Measurements from ENCODE around the gene IGF2BP1.
"Not testable (repeated sequence)": the region's sequence is repeated elsewhere in the genome, so short reads cannot be mapped to it uniquely, and the experiment has no call there.

Gene IGF2BP1

DNA sequence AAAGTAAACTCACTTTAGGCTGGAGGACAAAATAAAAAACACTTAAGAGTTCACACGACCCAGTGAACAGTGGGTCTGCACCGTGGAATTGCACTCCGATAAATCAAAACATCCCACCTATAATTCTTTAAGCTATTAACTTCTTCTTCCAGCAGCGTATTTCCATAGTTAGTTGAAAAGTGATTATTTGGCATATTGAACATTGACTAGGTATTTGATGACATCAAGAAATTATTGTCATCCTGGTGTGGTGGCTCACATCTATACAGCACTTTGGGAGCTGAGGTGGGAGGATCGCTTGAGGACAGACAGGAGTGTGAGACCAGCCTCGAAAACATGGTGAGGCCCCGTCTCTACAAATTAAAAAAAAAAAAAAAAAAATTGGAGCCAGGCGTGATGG is 23.4 kb downstream of the IGF2BP1 start:
- no peak for DNase-seq (ENCODE audit: low read depth in 3 of 3)

DNA sequence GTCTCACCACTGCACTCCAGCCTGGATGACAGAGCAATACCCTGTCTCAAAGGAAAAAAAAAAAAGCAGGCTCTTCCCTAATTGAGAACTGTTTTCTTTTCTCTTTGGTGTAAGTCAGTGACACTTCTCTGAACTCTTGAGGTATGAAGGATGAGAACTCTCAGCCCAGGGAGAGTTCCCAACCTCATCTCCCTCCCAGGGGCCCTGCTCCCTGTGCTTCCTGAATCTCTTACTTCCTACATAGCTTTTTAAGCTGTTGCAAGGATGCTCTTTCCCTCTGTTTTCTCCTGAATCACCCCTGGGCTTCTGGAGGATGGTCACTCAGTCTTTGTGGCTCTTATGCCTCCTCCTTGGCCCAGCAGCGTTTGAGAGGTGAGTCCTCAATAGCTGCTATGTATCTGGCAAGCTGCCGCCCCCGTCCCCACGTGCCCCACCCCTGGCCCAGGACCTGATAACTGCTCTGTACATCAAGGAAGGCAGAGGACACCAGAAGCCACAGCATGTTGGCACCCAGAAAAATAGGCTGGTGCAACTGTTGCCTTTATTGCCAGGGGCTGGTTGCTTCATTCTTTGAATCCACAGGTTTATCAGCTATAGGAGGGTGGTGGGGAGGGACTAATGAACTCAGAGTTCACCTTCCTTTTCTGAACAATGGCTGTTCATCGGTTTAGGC is 24.0 kb downstream of the IGF2BP1 start:
- DNase-seq (ENCODE audit: low read depth in 3 of 3), result no peak

DNA sequence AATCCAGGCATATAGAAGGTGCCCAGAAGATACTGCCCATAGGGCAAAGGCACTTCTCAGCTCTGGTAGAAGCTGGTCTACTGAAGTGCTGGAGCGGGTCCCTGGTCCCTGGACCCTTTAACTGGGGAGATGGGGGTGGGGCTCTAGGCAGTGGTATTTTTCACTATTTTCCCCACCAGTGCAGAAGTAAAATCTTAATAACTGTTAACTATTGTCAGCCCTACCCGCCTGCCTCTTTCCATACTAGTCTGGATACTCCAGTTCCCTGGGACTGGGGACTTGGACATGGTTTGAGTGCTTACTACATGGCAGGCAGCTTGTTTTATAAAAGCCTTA is 24.6 kb downstream of the IGF2BP1 start:
- DNase-seq (ENCODE audit: low read depth in 3 of 3), result no peak

DNA sequence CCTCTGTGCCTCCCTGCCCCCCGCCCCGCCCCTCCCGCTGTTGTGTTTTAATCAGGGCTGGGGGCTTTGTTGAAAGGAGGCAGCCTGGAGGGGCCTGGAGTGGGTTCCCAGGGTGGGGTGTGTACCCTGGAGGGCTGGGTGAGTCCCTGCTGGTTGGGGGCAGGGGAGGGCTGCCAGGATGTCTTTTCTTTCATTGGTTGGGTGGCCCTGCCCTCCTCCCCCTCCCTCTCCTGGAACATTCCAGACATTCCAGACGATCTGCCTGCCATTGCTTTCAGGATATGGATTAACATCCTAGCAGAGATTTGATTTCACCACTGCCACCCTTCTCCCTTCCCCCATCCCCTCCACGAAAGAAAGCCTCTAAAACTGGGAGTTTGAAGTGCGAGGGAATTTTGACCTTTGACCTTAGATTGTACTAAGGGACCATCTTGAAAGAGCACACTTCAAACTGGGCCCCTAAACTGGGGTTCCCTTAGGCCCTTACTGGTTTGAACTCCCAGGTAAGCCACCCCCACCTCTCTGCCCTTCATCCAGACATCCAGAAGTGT is 25.3 kb downstream of the IGF2BP1 start:
- DNase-seq (ENCODE audit: low read depth in 3 of 3), result no peak

DNA sequence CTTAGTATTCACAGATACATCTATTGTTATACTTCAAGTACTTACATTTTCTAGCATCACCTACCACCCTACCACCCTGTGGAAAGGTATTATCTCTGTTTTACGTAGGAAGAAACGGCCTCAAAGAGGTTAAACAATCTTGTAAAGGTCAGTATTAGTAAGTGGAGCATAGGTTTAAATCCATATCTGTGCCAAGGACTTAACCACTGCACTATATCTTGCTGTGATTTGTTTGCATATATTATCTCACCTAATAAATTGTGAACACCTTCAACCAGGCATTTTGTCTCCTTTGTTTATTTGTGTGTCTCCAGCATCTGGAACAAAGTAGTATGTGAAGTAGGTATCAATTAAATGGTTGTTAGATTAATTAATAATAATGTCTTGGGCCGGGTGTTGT is 27.3 kb downstream of the IGF2BP1 start:
- DNase-seq (ENCODE audit: low read depth in 3 of 3), result no peak

DNA sequence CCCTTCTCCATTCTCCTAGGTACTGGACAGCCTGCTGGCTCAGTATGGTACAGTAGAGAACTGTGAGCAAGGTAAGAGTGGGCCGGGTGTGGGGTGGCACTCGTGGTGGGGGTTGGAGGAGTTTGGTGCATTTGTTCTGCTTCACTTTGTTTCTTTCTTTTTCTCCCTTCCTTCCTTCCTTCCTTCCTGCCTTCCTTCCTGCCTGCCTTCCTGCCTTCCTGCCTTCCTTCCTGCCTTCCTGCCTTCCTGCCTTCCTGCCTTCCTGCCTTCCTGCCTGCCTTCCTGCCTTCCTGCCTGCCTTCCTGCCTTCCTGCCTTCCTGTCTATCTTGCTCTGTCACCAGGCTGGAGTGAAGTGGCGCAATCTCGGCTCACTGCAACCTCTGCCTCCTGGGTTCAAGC is 29.3 kb downstream of the IGF2BP1 start:
- DNase-seq (ENCODE audit: low read depth in 3 of 3), result not testable (repeated sequence)

DNA sequence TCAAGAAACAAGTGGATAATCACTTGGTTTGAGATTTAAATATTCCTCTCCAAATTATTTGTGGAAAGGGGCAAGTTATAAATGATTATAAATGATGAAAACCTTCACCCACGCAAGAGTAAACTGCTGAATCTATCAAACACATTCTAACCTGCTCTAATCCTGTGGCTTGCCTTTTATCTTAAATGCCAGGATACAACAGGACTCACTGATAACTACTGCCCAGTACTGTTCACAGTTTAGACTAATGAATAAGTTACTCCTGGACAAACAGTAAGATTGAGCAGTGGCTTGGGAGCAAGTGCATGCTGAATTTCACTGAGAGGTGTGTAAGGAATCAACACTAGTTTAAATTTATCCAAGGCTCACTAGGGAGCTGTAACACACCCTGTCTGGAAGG is 31.1 kb downstream of the IGF2BP1 start:
- no peak for DNase-seq (ENCODE audit: low read depth in 3 of 3)

DNA sequence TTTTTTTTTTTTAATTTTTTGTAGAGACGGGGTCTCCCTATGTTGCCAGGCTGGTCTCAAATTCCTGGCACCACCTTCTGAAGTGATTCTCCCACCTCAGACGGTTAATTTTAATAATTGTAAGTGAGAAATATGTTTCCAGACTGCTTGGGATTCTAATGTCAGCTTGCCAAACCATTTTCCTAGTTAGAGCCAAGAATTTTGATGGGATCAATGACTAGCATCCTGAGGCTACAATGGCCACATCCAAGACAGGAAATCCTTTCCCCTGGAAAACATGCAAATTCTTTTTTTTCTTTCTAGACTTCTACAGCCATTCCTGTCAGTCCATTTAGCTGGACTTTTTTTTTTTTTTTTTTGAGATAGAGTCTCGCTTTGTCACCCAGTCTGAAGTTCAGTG is 32.6 kb downstream of the IGF2BP1 start:
- DNase-seq (ENCODE audit: low read depth in 3 of 3), result no peak

DNA sequence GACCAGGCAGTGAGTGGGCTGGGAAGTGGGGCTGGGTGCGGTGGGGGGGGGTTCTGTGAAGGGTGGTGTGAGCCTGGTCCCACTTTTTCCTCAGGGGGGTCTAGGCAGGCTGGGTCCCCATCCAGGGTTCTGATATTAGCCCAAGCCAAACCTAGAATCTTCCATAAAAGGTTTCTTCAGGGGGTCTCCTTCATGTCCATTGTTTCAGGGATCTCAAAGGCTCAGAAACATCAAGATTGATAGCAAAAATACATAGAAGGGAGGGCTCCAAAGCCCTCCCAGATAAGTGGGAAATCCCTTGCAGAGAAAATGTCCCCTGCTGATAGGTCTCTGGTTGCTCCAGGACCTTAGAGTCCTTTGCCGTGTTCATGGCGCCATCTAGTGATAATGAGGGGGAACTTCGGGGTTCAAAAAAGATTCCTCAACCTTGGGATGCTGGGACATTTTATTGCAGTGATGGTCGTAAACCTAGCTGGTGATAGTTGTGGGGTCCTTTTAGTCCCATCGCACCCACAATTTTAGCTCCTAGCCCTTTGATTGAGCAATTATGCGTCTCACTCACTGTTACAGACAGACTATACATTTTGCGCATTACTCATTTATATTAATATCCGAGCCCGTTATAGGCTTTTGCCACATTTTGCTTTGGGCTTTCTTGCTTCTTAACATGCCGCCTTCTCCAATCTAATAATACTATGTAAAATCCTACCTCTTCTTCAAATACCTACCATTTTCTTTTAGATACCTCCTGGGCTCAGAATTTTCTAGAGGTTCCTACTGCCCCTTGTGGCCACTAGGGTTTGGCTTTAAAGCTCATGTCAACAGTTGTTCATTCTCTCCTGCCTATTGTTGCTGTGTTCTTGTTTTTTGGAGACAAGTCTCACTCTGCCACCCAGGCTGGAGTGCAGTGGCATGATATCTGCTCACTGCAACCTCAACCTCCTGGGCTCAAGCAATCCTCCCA is 35.1 kb downstream of the IGF2BP1 start:
- peak in 2 of 3 donors; percentile 16 to 33 for DNase-seq (ENCODE audit: low read depth in 3 of 3)

DNA sequence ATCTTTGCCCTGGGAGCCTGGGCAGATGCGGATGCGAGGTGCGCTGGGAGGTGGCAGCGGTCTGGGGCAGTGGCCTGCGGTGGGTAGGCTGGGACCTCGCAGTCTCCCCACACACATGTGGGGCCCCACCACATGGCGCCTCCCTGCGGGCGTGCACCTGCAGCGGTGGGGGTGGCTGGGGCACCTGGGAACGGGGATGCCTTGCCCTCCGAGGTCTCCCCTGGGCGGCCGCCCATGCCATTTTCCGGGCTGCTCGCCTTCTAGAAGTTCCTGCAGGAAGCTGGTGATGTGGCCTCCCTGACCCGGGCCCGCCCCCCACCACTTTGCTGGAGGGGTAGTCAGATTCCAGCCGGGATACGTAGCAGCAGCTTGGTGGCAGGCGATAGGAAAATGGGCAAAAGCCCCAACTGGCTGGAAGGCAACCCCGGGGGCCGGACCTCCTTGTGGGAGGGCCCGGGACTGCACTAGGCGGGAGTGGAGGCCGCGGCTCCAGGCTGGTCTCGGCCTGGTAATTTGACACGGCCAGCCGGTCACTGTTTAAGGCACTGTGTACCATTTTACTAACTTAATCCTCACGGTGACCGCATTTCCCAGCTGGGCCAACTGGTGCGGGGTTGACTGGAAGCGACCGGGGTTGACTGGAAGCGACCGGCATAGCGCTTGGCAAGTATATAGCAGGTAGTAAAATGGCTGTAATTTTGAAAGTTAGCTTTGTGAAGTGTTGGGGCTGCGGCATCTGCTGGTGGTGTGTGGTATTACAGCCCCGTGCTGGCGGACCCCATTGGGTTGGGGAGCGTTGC is 38.5 kb downstream of the IGF2BP1 start:
- no peak for DNase-seq (ENCODE audit: low read depth in 3 of 3)

DNA sequence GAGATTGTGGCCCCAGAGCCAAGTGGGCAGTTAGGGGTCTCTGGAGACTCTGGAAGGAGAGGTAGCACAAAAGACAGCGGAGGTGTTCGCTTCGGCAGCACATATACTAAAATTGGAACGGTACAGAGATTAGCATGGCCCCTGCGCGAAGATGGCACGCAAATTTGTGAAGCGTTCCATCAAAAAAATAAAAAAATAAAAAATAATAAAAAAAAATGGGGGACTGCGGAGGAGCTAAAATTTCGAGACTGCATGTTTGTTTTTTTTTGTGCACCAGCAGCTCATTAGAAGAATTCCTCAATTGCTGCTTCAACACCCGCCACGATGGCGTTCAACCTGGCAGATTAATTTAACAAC is 39.1 kb downstream of the IGF2BP1 start:
- DNase-seq (ENCODE audit: low read depth in 3 of 3), result no peak

DNA sequence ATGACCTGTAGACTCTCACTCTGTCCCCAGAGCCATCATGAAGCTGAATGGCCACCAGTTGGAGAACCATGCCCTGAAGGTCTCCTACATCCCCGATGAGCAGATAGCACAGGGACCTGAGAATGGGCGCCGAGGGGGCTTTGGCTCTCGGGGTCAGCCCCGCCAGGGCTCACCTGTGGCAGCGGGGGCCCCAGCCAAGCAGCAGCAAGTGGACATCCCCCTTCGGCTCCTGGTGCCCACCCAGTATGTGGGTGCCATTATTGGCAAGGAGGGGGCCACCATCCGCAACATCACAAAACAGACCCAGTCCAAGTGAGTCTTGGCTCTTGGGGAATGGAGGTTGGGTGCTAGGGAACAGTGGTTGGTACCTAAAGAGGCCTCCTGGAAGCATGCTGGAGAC is 41.0 kb downstream of the IGF2BP1 start:
- no peak for DNase-seq (ENCODE audit: low read depth in 3 of 3)

DNA sequence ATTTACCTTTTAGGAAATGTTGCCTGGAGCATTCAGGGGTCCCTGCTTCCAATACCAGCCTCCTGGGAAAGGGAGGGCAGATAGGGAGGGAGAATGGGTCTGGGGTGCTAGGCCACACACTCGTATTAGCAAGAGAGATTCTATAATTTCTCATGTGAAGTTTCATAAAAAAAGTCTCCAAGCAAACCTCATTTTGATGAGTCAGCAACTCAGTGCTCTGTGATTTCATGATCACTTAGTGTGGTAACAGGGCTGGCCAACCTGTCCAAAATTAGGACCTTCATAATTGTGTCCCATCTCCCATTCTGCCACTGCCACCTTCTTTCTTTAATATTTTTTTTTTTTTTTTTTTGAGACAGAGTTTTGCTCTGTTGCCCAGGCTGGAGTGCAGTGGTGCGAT is 41.4 kb downstream of the IGF2BP1 start:
- DNase-seq (ENCODE audit: low read depth in 3 of 3), result no peak

DNA sequence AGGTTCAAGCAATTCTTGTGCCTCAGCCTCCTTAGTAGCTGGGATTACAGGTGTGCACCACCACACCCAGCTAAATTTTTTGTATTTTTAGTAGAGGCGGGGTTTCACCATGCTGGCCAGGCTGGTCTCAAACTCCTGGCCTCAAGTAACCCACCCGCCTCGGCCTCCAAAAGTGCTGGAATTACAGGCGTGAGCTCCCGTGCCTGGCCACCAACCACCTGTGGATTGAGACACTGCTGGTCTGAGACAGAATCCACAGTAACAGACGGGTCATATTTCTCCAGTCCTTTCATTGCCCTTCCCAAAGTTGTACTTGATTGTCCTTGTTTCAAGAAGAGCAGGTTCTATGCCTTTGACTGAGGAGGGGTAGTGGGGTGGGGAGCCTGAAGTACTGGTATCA is 42.3 kb downstream of the IGF2BP1 start:
- not testable (repeated sequence) for DNase-seq (ENCODE audit: low read depth in 3 of 3)

DNA sequence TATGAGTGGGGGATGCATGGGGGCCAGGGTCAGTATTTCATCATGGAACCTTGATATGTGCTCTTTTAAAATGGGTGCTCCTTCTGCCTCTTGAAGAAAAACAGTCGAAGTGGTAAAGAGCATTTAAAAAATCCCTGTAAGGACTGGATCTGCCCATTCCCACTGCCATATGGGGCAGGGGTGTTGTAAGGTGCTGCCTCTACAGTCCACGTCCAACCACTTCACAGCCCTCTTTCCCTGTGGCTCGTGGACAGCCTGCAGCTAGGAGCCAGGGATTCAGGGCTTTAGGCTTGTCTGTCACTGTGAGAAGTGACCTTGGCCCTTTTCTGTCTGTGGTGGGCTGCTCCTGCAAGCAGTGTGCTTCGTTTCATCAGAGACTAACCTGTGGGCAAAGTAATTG is 44.3 kb downstream of the IGF2BP1 start:
- DNase-seq (ENCODE audit: low read depth in 3 of 3), result no peak

DNA sequence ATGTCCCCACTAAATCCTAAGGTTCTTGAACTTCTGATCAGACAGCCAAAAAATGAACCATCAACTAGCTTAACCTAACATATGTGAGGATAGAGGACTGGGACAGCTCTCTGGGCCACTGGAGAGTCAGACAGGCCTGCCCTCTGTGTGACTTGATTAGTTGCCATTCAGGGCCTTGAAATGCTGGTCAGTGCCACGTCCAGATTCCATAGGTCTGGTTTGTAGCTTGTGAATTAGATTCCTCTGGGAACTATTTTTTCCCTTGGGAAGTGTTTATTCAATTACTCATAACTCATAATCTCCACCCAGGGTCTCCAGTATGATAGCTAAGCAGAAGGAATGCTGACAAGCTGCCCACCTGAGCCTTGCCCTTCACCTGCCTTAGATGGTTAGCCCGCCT is 48.2 kb downstream of the IGF2BP1 start:
- DNase-seq (ENCODE audit: low read depth in 3 of 3), result no peak

DNA sequence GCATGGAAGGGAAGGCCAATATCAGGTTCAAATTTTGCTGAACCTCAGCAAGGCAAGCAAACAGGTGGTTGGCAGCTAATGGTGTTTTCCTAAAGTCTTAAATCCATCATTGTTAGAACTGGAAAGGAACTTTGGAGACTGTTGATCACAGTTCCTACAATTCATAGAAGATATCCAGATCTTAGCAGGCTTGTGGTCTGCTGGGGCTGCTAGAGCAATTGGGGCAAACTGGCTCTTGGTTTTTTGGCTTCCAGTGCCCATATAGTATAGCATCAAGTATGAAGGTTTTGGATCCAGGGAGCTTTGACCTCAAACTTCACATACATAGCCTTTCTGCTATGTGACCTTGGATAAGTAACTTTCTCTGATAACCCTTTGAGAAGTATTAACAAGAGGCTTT is 49.7 kb downstream of the IGF2BP1 start:
- DNase-seq (ENCODE audit: low read depth in 3 of 3), result no peak

DNA sequence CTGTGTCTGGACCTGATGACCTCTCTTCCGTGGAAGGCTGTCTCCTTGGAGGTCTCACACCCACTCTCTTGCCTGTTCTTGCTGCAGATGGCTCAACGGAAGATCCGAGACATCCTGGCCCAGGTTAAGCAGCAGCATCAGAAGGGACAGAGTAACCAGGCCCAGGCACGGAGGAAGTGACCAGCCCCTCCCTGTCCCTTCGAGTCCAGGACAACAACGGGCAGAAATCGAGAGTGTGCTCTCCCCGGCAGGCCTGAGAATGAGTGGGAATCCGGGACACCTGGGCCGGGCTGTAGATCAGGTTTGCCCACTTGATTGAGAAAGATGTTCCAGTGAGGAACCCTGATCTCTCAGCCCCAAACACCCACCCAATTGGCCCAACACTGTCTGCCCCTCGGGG is 52.1 kb downstream of the IGF2BP1 start:
- no peak for DNase-seq (ENCODE audit: low read depth in 3 of 3)

DNA sequence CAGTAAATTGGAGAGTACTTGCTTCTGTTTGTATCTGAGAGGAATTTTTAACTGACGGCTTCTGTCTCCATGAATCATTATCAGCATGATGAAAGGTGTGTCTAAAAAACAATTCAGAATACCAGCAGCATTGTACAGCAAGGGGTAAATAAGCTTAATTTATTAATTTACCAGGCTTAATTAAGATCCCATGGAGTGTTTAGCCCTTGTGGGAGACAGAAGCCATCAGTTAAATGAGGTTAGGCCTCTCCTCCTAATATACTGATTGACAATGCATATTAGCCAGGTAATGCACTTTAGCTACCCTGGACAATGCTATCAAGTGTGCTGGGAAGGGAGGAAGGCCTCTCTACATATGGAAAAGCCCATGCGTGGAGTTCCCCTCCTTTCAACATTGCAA is 53.4 kb downstream of the IGF2BP1 start:
- DNase-seq (ENCODE audit: low read depth in 3 of 3), result no peak

DNA sequence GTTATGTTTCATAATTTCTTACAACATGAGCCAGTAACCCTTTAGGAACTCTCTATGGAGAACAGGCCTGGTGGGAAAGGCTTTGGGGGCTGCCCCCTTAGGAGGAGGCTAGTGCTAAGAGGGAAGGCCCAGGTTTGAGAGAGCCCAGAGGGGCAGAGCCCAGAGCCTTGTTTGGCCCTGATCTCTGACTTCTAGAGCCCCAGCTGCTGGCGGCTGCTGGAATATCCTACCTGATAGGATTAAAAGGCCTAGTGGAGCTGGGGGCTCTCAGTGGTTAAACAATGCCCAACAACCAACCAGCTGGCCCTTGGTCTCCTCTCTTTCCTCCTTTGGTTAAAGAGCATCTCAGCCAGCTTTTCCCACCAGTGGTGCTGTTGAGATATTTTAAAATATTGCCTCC is 54.1 kb downstream of the IGF2BP1 start:
- no peak for DNase-seq (ENCODE audit: low read depth in 3 of 3)

DNA sequence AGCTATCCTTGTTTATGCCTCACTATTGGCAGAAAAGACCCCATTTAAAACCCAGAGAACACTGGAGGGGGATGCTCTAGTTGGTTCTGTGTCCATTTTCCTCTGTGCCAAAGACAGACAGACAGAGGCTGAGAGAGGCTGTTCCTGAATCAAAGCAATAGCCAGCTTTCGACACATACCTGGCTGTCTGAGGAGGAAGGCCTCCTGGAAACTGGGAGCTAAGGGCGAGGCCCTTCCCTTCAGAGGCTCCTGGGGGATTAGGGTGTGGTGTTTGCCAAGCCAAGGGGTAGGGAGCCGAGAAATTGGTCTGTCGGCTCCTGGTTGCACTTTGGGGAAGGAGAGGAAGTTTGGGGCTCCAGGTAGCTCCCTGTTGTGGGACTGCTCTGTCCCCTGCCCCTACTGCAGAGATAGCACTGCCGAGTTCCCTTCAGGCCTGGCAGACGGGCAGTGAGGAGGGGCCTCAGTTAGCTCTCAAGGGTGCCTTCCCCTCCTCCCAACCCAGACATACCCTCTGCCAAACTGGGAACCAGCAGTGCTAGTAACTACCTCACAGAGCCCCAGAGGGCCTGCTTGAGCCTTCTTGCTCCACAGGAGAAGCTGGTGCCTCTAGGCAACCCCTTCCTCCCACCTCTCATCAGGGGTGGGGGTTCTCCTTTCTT is 56.1 kb downstream of the IGF2BP1 start:
- no peak for DNase-seq (ENCODE audit: low read depth in 3 of 3)

Data from stimulated activated CD4-positive, alpha-beta T cell treated with anti-CD3 and anti-CD28 coated beads, TNF-alpha, amount 100 ng/mL, for 48 hours (primary cell).